H9 (cell line): Measurements from ENCODE around the gene DNMT3L. TPM values are rescaled to one million over a fixed set of nuclear protein-coding genes. Genes with fewer than 3 reads are reported as not detected.

Source experiments
- DNase-seq: peaks from one replicate; pipeline ENCODE4 v3.0.0-alpha.2; 2017
- H2AFZ ChIP-seq: one replicate; pipeline ENCODE4 v1.6.1; 2013; ENCODE audit warnings: mild to moderate bottlenecking, low read length, control low read depth, moderate library complexity
- H2AK5ac ChIP-seq: 2 replicates; pipeline ENCODE4 v1.6.1; 2013; ENCODE audit warnings: low read length, control low read depth, mixed read lengths; ENCODE audit not compliant: insufficient read length
- H2BK120ac ChIP-seq: one replicate; pipeline ENCODE4 v1.6.1; 2013; ENCODE audit warnings: low read depth, mild to moderate bottlenecking, low read length, control low read depth, inconsistent platforms; ENCODE audit not compliant: poor library complexity, severe bottlenecking
- H2BK12ac ChIP-seq: 2 replicates; pipeline ENCODE4 v1.6.1; 2013; ENCODE audit warnings: low read length, control low read depth, mixed read lengths, low read depth; ENCODE audit not compliant: insufficient read length
- H2BK15ac ChIP-seq: 2 replicates; pipeline ENCODE4 v1.6.1; 2013; ENCODE audit warnings: low read depth, low read length, control low read depth
- H2BK20ac ChIP-seq: one replicate; pipeline ENCODE4 v1.6.1; 2013; ENCODE audit warnings: low read depth, mild to moderate bottlenecking, low read length, control low read depth, inconsistent platforms; ENCODE audit not compliant: poor library complexity, severe bottlenecking
- H2BK5ac ChIP-seq: 2 replicates; pipeline ENCODE4 v1.6.1; 2013; ENCODE audit warnings: low read length, control low read depth, mixed read lengths; ENCODE audit not compliant: insufficient read length
- H3K14ac ChIP-seq: 2 replicates; pipeline ENCODE4 v1.6.1; 2013; ENCODE audit warnings: low read length, control low read depth; ENCODE audit not compliant: insufficient read depth
- H3K18ac ChIP-seq: 2 replicates; pipeline ENCODE4 v1.6.1; 2013; ENCODE audit warnings: low read depth, mild to moderate bottlenecking, mixed read lengths, low read length, control low read depth; ENCODE audit not compliant: insufficient read length
- H3K23ac ChIP-seq: 2 replicates; pipeline ENCODE4 v1.6.1; 2013; ENCODE audit warnings: low read length, control low read depth, mixed read lengths, low read depth; ENCODE audit not compliant: insufficient read length
- H3K23me2 ChIP-seq: 2 replicates; pipeline ENCODE4 v1.6.1; 2013; ENCODE audit warnings: low read depth, mild to moderate bottlenecking, mixed read lengths, low read length, control low read depth; ENCODE audit not compliant: insufficient read length, poor library complexity, severe bottlenecking
- H3K27ac ChIP-seq: 2 replicates; pipeline ENCODE4 v1.5.1; 2013; ENCODE audit warnings: low read length, control low read depth, mixed read lengths, low read depth; ENCODE audit not compliant: insufficient read length
- H3K27me3 ChIP-seq: 2 replicates; pipeline ENCODE4 v1.6.1; 2013; ENCODE audit warnings: low read length, control low read depth, inconsistent platforms; ENCODE audit not compliant: insufficient read depth
- H3K4ac ChIP-seq: 2 replicates; pipeline ENCODE4 v1.6.1; 2013; ENCODE audit warnings: low read depth, mild to moderate bottlenecking, control low read depth, inconsistent platforms, low read length, moderate library complexity
- H3K4me1 ChIP-seq: 2 replicates; pipeline ENCODE4 v1.6.1; 2013; ENCODE audit warnings: low read length, control low read depth, inconsistent platforms; ENCODE audit not compliant: insufficient read depth
- H3K4me2 ChIP-seq: 2 replicates; pipeline ENCODE4 v1.6.1; 2013; ENCODE audit warnings: low read length, control low read depth, mixed read lengths; ENCODE audit not compliant: insufficient read length, insufficient read depth
- H3K56ac ChIP-seq: 2 replicates; pipeline ENCODE4 v1.6.1; 2013; ENCODE audit warnings: low read depth, mild to moderate bottlenecking, mixed read lengths, low read length, control low read depth; ENCODE audit not compliant: insufficient read length
- H3K79me1 ChIP-seq: 2 replicates; pipeline ENCODE4 v1.6.1; 2013; ENCODE audit warnings: low read depth, mild to moderate bottlenecking, moderate library complexity, low read length, control low read depth, inconsistent platforms; ENCODE audit not compliant: insufficient read depth, poor library complexity, severe bottlenecking
- H3K79me2 ChIP-seq: 2 replicates; pipeline ENCODE4 v1.6.1; 2013; ENCODE audit warnings: low read length, control low read depth, inconsistent platforms; ENCODE audit not compliant: insufficient read depth
- H3K9ac ChIP-seq: 2 replicates; pipeline ENCODE4 v1.6.1; 2013; ENCODE audit warnings: low read length, control low read depth, mixed read lengths; ENCODE audit not compliant: insufficient read length; ENCODE audit errors: extremely low read depth
- H3K9me3 ChIP-seq: one replicate; pipeline ENCODE4 v1.6.1; 2013; ENCODE audit warnings: low read depth, low read length, inconsistent platforms; ENCODE audit not compliant: control insufficient read depth
- H3T11ph ChIP-seq: one replicate; pipeline ENCODE4 v1.6.1; 2013; ENCODE audit warnings: mild to moderate bottlenecking, low read length, control low read depth, inconsistent platforms
- H4K20me1 ChIP-seq: one replicate; pipeline ENCODE4 v1.6.1; 2013; ENCODE audit not compliant: control insufficient read depth, insufficient read length, insufficient read depth
- H4K5ac ChIP-seq: 2 replicates; pipeline ENCODE4 v1.6.1; 2013; ENCODE audit warnings: low read depth, mild to moderate bottlenecking, mixed read lengths, low read length, control low read depth; ENCODE audit not compliant: insufficient read length
- H4K8ac ChIP-seq: replicated peaks from 2 replicates; pipeline ENCODE4 v1.6.1; 2013; ENCODE audit warnings: low read length, control low read depth, mixed read lengths, low read depth; ENCODE audit not compliant: insufficient read length
- H4K91ac ChIP-seq: 2 replicates; pipeline ENCODE4 v1.6.1; 2013; ENCODE audit warnings: low read depth, mild to moderate bottlenecking, moderate library complexity, mixed read lengths, low read length, control low read depth; ENCODE audit not compliant: insufficient read length
- H3K27ac Mint-ChIP-seq, 3 experiments: 2 replicates in 2 of 3; 3 replicates in 1 of 3; pipeline ENCODE4 v1.8.0; 2020 to 2021; ENCODE audit warnings: mixed read lengths in 3 of 3, mild to moderate bottlenecking in 1 of 3, moderate library complexity in 1 of 3
- H3K27me3 Mint-ChIP-seq: 2 replicates; pipeline ENCODE4 v1.8.0; 2021; ENCODE audit warnings: low read depth, mild to moderate bottlenecking, moderate library complexity, mixed read lengths
- H3K36me3 Mint-ChIP-seq, 3 experiments: 2 replicates in 2 of 3; 3 replicates in 1 of 3; pipeline ENCODE4 v1.8.0; 2020 to 2021; ENCODE audit warnings: low read depth in 3 of 3, mixed read lengths in 3 of 3; ENCODE audit not compliant: insufficient read depth in 1 of 3
- H3K4me1 Mint-ChIP-seq, 2 experiments: 2 replicates each; pipeline ENCODE4 v1.8.0; 2020; ENCODE audit warnings: mixed read lengths in 2 of 2
- H3K4me3 Mint-ChIP-seq, 2 experiments: 2 replicates in 1 of 2; 3 replicates in 1 of 2; pipeline ENCODE4 v1.8.0; 2020 to 2021; ENCODE audit warnings: mild to moderate bottlenecking in 2 of 2, mixed read lengths in 2 of 2, moderate library complexity in 1 of 2
- H3K9me3 Mint-ChIP-seq, 2 experiments: 2 replicates in 1 of 2; 3 replicates in 1 of 2; pipeline ENCODE4 v1.8.0; 2020; ENCODE audit warnings: mild to moderate bottlenecking in 2 of 2, mixed read lengths in 2 of 2, moderate library complexity in 1 of 2
- WGBS: extraction: QIAGEN DNeasy Blood & Tissue Kit; methylation state at CpG from one replicate; pipeline ENCODE4 v1.1.7; 2013; ENCODE audit warnings: missing lambda C conversion rate, low lambda C conversion rate, mixed read lengths; ENCODE audit not compliant: insufficient read length; ENCODE audit errors: extremely low coverage; 5-methylcytosine and 5-hydroxymethylcytosine counted together
- total RNA-seq: library from RNA; stranded (reverse); gene quantifications from 2 replicates; pipeline ENCODE4 v1.2.1, GENCODE V29; 2021
- TF ChIP-seq, protein P1 (sequence below): fragments of 200-600 bp; sonication (generic); conservative IDR thresholded peaks from 3 replicates; pipeline ENCODE4 v1.8.0; 2021; ENCODE audit warnings: antibody characterized with exemption, mild to moderate bottlenecking

Gene DNMT3L
- total RNA-seq, 1 experiment from 2014 or later, result 0.77 TPM

DNA sequence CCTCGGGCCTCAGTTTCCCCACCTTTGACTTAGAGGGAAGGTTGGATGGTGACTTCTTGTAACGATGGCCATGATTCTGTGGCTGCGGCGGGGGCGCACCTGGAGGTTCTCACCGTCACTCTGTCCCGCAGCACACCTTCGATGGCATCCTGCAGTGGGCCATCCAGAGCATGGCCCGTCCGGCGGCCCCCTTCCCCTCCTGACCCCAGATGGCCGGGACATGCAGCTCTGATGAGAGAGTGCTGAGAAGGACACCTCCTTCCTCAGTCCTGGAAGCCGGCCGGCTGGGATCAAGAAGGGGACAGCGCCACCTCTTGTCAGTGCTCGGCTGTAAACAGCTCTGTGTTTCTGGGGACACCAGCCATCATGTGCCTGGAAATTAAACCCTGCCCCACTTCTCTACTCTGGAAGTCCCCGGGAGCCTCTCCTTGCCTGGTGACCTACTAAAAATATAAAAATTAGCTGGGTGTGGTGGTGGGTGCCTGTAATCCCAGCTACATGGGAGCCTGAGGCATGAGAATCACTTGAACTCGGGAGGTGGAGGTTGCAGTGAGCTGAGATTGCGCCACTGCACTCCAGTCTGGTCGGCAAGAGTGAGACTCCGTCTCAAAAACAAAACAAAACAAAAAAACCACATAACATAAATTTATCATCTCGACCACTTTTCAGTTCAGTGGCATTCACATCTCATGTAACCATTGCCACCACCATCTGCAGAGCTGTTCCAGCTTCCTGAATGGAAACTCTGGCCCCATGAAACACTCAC, 36.0 kb upstream of the DNMT3L start:
- H2AK5ac ChIP-seq, result no peak overlapping the region
- H3K14ac ChIP-seq, result no peak overlapping the region; the same call in 1 of the 2 replicates
- H3K4me2 ChIP-seq, result no peak overlapping the region
- H3K23ac ChIP-seq, result no peak overlapping the region
- H4K20me1 ChIP-seq, result no peaks in the 10 kb centered on the region
- Mint-ChIP-seq H3K27ac (no peak overlapping the region), H3K4me1 (peaks cover 10 to 18% of the 10 kb centered on the region in 2 experiments), H3K9me3 (no peaks in the 10 kb centered on the region), H3K36me3 (no peaks in the 10 kb centered on the region), H3K27me3 (peaks cover 11% of the 10 kb centered on the region), H3K4me3 (peak overlapping the region in 1 of 2 experiments; percentile 57; a peak in 2 of 5 replicates)
- no peak overlapping the region for H3K18ac ChIP-seq
- H3K4me1 ChIP-seq, result no peaks in the 10 kb centered on the region; the same call in 1 of the 2 replicates
- no peak overlapping the region for H4K8ac ChIP-seq
- H3K27me3 ChIP-seq, result no peaks in the 10 kb centered on the region
- H2BK15ac ChIP-seq, result no peak overlapping the region
- H3K27ac ChIP-seq, result no peak overlapping the region
- no peak overlapping the region for H2BK12ac ChIP-seq
- H4K5ac ChIP-seq, result no peak overlapping the region
- no peaks in the 10 kb centered on the region for H3K9me3 ChIP-seq
- H3K79me1 ChIP-seq, result no peaks in the 10 kb centered on the region
- no CpG with 5 or more reads among the region's 22 CpGs for WGBS
- H4K91ac ChIP-seq, result no peak overlapping the region
- H3K79me2 ChIP-seq, result no peaks in the 10 kb centered on the region
- H3T11ph ChIP-seq, result no peak overlapping the region
- no peak overlapping the region for H3K9ac ChIP-seq
- DNase-seq, result peak; percentile 89
- H2BK20ac ChIP-seq, result no peak overlapping the region
- TF ChIP-seq, protein P1, sequence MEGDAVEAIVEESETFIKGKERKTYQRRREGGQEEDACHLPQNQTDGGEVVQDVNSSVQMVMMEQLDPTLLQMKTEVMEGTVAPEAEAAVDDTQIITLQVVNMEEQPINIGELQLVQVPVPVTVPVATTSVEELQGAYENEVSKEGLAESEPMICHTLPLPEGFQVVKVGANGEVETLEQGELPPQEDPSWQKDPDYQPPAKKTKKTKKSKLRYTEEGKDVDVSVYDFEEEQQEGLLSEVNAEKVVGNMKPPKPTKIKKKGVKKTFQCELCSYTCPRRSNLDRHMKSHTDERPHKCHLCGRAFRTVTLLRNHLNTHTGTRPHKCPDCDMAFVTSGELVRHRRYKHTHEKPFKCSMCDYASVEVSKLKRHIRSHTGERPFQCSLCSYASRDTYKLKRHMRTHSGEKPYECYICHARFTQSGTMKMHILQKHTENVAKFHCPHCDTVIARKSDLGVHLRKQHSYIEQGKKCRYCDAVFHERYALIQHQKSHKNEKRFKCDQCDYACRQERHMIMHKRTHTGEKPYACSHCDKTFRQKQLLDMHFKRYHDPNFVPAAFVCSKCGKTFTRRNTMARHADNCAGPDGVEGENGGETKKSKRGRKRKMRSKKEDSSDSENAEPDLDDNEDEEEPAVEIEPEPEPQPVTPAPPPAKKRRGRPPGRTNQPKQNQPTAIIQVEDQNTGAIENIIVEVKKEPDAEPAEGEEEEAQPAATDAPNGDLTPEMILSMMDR, result peak; percentile 85
- H2BK5ac ChIP-seq, result no peak overlapping the region
- no peak overlapping the region for H2AFZ ChIP-seq
- peaks cover 5% of the 10 kb centered on the region for H3K23me2 ChIP-seq
- H2BK120ac ChIP-seq, result no peak overlapping the region
- H3K56ac ChIP-seq, result no peak overlapping the region
- no peak overlapping the region for H3K4ac ChIP-seq
